Measurements from ENCODE around the gene VSIG2.

The VSIG2 gene

DNA sequence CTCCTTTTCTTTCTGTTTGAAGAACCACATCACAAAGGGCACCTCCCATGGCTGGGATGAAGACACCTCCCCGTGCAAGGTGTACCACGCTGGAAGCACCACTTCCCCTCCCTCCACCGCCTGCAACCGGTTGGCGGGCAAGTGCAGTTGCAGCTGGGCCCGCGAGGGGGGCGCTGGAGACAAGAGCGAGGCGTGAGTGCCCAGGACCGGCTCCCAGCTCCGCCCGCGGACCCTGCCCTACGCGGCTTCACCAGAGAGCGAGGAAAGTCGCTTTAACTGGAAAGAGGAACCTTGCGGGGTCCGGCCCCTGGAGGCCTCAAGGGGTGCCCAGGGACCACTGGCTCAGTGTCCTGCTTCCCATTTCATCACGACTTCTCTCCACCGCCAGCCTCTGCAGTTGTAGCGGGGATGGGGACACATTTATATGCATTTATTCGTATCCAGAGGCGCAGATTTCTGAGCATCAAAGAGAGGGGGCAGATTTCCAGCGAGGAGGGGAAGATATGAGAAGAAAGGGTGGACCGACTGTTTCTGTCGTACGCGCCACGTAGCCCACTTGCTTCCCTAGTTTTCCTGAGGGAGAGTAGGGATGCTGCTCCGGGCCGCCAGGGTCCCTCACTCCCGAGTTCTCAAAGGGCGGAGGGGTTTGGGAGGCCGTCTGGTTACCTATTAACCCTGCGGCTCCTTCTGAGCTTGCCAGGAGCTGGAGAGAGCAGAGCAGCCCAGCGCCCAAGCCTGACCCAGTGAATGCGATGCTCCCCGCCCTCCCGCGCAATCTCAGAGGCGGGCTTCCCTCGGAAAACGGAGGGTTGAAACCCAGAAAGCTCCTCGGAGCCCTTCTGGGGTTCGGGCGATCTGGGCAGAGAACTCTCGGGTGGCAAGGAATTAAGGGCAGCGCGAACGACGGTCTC, 6.6 kb upstream of the VSIG2 start:
- ATAC-seq: peak; percentile 83
- TF ChIP-seq ZNF565 (CRISPR knock-in tag; conservative IDR thresholded peaks at IDR 0.05; ENCODE audit: low read depth) (no peak), ZNF8 (CRISPR knock-in tag; IDR thresholded peaks at IDR 0.05) (no peak), ZC3H10 (CRISPR knock-in tag; IDR thresholded peaks at IDR 0.05) (no peak), OSR1 (CRISPR knock-in tag; IDR thresholded peaks at IDR 0.05) (no peak), PPARA (CRISPR knock-in tag; IDR thresholded peaks at IDR 0.05; ENCODE audit: borderline replicate concordance) (no peak), CSDC2 (CRISPR knock-in tag; IDR thresholded peaks at IDR 0.05) (no peak)
- TF ChIP-seq, protein P1, sequence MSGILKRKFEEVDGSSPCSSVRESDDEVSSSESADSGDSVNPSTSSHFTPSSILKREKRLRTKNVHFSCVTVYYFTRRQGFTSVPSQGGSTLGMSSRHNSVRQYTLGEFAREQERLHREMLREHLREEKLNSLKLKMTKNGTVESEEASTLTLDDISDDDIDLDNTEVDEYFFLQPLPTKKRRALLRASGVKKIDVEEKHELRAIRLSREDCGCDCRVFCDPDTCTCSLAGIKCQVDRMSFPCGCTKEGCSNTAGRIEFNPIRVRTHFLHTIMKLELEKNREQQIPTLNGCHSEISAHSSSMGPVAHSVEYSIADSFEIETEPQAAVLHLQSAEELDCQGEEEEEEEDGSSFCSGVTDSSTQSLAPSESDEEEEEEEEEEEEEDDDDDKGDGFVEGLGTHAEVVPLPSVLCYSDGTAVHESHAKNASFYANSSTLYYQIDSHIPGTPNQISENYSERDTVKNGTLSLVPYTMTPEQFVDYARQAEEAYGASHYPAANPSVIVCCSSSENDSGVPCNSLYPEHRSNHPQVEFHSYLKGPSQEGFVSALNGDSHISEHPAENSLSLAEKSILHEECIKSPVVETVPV (CRISPR knock-in tag; IDR thresholded peaks at IDR 0.05): no peak

DNA sequence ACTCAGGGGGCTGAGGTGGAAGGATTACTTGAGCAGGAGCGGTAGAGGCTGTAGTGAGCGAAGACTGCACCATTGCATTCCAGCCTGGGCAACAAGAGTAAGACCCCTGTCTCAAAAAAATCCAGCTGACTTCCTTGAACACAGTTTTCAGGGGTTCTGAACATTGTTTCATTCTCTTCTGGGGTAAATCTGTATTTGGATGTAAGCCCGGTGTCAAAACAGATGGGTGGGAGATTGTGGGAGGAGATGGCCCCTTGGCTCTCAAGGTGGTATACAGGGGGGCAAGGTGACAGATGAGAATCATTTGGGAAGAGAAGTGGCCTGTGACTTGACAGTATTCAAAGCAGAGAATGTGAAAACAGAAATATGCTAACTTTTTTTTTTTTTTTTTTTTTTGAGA, 5.3 kb upstream of the VSIG2 start:
- TF ChIP-seq, protein P1 (CRISPR knock-in tag; IDR thresholded peaks at IDR 0.05): no peak
- TF ChIP-seq POU6F1 (CRISPR knock-in tag; IDR thresholded peaks at IDR 0.05; ENCODE audit: borderline replicate concordance, low read depth): no peak
- TF ChIP-seq PPARA (CRISPR knock-in tag; IDR thresholded peaks at IDR 0.05; ENCODE audit: borderline replicate concordance): no peak
- TF ChIP-seq CSDC2 (CRISPR knock-in tag; IDR thresholded peaks at IDR 0.05): no peak
- no peak for TF ChIP-seq ZNF565 (CRISPR knock-in tag; conservative IDR thresholded peaks at IDR 0.05; ENCODE audit: low read depth)
- TF ChIP-seq SNAI2 (CRISPR knock-in tag; IDR thresholded peaks at IDR 0.05): no peak
- TF ChIP-seq, protein P2, sequence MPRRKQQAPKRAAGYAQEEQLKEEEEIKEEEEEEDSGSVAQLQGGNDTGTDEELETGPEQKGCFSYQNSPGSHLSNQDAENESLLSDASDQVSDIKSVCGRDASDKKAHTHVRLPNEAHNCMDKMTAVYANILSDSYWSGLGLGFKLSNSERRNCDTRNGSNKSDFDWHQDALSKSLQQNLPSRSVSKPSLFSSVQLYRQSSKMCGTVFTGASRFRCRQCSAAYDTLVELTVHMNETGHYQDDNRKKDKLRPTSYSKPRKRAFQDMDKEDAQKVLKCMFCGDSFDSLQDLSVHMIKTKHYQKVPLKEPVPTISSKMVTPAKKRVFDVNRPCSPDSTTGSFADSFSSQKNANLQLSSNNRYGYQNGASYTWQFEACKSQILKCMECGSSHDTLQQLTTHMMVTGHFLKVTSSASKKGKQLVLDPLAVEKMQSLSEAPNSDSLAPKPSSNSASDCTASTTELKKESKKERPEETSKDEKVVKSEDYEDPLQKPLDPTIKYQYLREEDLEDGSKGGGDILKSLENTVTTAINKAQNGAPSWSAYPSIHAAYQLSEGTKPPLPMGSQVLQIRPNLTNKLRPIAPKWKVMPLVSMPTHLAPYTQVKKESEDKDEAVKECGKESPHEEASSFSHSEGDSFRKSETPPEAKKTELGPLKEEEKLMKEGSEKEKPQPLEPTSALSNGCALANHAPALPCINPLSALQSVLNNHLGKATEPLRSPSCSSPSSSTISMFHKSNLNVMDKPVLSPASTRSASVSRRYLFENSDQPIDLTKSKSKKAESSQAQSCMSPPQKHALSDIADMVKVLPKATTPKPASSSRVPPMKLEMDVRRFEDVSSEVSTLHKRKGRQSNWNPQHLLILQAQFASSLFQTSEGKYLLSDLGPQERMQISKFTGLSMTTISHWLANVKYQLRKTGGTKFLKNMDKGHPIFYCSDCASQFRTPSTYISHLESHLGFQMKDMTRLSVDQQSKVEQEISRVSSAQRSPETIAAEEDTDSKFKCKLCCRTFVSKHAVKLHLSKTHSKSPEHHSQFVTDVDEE (CRISPR knock-in tag; IDR thresholded peaks at IDR 0.05): no peak
- TF ChIP-seq ARNTL (CRISPR knock-in tag; IDR thresholded peaks at IDR 0.05; ENCODE audit: borderline replicate concordance, low read depth): no peak
- no peak for TF ChIP-seq RARB (CRISPR knock-in tag; IDR thresholded peaks at IDR 0.05)
- TF ChIP-seq TOX (CRISPR knock-in tag; IDR thresholded peaks at IDR 0.05; ENCODE audit: borderline replicate concordance): no peak
- no peak for ATAC-seq

DNA sequence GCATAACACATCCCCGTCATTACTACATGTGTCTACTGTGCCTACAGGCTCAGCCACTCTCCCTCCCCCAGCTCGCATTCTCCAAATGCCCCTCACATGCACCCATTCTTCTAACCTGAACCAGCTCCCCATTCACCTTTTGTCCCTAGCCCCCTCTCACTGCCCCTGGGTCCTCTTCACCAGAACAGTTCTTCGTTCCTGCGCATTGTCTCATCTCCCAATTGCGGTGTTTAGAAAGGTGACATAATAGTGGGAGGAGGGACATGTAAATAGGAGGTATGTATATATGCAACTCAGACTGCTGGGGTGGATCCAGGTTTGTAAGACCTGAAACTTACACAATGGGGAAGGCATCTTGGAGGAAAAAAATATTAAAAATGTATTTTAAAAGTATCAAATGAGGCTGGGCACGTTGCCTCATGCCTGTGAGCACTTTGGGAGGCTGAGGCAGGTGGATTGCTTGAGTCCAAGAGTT, 4.7 kb upstream of the VSIG2 start:
- TF ChIP-seq ZNF565 (CRISPR knock-in tag; conservative IDR thresholded peaks at IDR 0.05; ENCODE audit: low read depth): no peak
- TF ChIP-seq ZNF8 (CRISPR knock-in tag; IDR thresholded peaks at IDR 0.05): no peak
- TF ChIP-seq OSR1 (CRISPR knock-in tag; IDR thresholded peaks at IDR 0.05): no peak
- no peak for TF ChIP-seq ZC3H10 (CRISPR knock-in tag; IDR thresholded peaks at IDR 0.05)
- TF ChIP-seq PATZ1 (CRISPR knock-in tag; IDR thresholded peaks at IDR 0.05; ENCODE audit: borderline replicate concordance): no peak
- TF ChIP-seq POU6F1 (CRISPR knock-in tag; IDR thresholded peaks at IDR 0.05; ENCODE audit: borderline replicate concordance, low read depth): no peak
- ATAC-seq: no peak
